ENCODE measurements around the gene NHLRC2. TPM values are rescaled to one million over a fixed set of nuclear protein-coding genes. Genes with fewer than 3 reads are reported as not detected.

The NHLRC2 gene
- total and polyA plus RNA-seq, 2 experiments from 2014 or later, result 15.5 to 28.1 TPM

DNA sequence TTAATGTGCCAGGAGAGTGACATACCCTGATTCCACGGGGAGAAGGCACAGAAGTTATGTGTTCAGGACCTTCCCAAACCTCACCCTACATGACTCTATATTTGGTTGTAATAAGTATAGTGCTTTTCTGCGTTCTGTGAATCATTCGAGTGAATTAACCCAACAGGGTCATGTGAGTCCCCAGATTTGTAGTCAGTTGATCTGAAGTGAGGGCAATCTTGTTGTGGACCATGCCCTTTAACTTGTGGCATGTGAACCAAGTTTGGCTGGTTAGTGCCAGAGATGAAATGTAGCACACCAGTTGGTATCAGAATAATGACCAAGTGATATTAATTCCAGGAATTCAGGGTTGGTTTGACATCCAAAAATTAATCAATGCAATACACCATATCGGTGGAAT is 70.2 kb downstream of the NHLRC2 start:
- Histone ChIP-seq H3K9me2 (ENCODE audit: insufficient read depth) (no peaks in the 10 kb centered on the region; the same call in 1 of the 2 replicates), H4K20me1 (replicated peaks; ENCODE audit: insufficient read depth) (no peaks in the 10 kb centered on the region), H3K79me2 (replicated peaks; ENCODE audit: insufficient read depth) (no peaks in the 10 kb centered on the region), H3K36me3 (ENCODE audit: insufficient read depth) (no peaks in the 10 kb centered on the region), H3K27me3 (ENCODE audit: insufficient read depth) (no peaks in the 10 kb centered on the region), H2AFZ (no peak overlapping the region), H3F3A (replicated peaks; ENCODE audit: low read depth) (no peaks in the 10 kb centered on the region), H3K4me1 (ENCODE audit: insufficient read depth) (no peaks in the 10 kb centered on the region), H3K4me3 (no peak overlapping the region), H3K4me2 (no peak overlapping the region), H3K27ac (ENCODE audit: low read depth) (no peak overlapping the region)
- TF ChIP-seq, protein P1, sequence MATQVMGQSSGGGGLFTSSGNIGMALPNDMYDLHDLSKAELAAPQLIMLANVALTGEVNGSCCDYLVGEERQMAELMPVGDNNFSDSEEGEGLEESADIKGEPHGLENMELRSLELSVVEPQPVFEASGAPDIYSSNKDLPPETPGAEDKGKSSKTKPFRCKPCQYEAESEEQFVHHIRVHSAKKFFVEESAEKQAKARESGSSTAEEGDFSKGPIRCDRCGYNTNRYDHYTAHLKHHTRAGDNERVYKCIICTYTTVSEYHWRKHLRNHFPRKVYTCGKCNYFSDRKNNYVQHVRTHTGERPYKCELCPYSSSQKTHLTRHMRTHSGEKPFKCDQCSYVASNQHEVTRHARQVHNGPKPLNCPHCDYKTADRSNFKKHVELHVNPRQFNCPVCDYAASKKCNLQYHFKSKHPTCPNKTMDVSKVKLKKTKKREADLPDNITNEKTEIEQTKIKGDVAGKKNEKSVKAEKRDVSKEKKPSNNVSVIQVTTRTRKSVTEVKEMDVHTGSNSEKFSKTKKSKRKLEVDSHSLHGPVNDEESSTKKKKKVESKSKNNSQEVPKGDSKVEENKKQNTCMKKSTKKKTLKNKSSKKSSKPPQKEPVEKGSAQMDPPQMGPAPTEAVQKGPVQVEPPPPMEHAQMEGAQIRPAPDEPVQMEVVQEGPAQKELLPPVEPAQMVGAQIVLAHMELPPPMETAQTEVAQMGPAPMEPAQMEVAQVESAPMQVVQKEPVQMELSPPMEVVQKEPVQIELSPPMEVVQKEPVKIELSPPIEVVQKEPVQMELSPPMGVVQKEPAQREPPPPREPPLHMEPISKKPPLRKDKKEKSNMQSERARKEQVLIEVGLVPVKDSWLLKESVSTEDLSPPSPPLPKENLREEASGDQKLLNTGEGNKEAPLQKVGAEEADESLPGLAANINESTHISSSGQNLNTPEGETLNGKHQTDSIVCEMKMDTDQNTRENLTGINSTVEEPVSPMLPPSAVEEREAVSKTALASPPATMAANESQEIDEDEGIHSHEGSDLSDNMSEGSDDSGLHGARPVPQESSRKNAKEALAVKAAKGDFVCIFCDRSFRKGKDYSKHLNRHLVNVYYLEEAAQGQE (IDR thresholded peaks at IDR 0.05; ENCODE audit: unreplicated experiment), result no peak
- TF ChIP-seq EZH2phosphoT487 (IDR thresholded peaks at IDR 0.05; ENCODE audit: unreplicated experiment) (no peak), EZH2 (IDR thresholded peaks at IDR 0.05; ENCODE audit: low read depth, unreplicated experiment) (no peak), NANOG (IDR thresholded peaks at IDR 0.05; ENCODE audit: borderline replicate concordance) (no peak), JUNB (IDR thresholded peaks at IDR 0.05; ENCODE audit: unreplicated experiment) (no peak), ZNF114 (CRISPR knock-in tag; IDR thresholded peaks at IDR 0.05) (no peak), CTCF (conservative IDR thresholded peaks at IDR 0.05; ENCODE audit: low read depth in 2 of 2) (no peak)
- TF ChIP-seq, protein P2, sequence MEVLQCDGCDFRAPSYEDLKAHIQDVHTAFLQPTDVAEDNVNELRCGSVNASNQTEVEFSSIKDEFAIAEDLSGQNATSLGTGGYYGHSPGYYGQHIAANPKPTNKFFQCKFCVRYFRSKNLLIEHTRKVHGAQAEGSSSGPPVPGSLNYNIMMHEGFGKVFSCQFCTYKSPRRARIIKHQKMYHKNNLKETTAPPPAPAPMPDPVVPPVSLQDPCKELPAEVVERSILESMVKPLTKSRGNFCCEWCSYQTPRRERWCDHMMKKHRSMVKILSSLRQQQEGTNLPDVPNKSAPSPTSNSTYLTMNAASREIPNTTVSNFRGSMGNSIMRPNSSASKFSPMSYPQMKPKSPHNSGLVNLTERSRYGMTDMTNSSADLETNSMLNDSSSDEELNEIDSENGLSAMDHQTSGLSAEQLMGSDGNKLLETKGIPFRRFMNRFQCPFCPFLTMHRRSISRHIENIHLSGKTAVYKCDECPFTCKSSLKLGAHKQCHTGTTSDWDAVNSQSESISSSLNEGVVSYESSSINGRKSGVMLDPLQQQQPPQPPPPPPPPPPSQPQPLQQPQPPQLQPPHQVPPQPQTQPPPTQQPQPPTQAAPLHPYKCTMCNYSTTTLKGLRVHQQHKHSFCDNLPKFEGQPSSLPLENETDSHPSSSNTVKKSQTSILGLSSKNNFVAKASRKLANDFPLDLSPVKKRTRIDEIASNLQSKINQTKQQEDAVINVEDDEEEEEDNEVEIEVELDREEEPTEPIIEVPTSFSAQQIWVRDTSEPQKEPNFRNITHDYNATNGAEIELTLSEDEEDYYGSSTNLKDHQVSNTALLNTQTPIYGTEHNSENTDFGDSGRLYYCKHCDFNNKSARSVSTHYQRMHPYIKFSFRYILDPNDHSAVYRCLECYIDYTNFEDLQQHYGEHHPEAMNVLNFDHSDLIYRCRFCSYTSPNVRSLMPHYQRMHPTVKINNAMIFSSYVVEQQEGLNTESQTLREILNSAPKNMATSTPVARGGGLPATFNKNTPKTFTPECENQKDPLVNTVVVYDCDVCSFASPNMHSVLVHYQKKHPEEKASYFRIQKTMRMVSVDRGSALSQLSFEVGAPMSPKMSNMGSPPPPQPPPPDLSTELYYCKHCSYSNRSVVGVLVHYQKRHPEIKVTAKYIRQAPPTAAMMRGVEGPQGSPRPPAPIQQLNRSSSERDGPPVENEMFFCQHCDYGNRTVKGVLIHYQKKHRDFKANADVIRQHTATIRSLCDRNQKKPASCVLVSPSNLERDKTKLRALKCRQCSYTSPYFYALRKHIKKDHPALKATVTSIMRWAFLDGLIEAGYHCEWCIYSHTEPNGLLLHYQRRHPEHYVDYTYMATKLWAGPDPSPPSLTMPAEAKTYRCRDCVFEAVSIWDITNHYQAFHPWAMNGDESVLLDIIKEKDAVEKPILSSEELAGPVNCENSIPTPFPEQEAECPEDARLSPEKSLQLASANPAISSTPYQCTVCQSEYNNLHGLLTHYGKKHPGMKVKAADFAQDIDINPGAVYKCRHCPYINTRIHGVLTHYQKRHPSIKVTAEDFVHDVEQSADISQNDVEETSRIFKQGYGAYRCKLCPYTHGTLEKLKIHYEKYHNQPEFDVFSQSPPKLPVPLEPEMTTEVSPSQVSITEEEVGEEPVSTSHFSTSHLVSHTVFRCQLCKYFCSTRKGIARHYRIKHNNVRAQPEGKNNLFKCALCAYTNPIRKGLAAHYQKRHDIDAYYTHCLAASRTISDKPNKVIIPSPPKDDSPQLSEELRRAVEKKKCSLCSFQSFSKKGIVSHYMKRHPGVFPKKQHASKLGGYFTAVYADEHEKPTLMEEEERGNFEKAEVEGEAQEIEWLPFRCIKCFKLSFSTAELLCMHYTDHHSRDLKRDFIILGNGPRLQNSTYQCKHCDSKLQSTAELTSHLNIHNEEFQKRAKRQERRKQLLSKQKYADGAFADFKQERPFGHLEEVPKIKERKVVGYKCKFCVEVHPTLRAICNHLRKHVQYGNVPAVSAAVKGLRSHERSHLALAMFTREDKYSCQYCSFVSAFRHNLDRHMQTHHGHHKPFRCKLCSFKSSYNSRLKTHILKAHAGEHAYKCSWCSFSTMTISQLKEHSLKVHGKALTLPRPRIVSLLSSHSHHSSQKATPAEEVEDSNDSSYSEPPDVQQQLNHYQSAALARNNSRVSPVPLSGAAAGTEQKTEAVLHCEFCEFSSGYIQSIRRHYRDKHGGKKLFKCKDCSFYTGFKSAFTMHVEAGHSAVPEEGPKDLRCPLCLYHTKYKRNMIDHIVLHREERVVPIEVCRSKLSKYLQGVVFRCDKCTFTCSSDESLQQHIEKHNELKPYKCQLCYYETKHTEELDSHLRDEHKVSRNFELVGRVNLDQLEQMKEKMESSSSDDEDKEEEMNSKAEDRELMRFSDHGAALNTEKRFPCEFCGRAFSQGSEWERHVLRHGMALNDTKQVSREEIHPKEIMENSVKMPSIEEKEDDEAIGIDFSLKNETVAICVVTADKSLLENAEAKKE (CRISPR knock-in tag; IDR thresholded peaks at IDR 0.05), result no peak
- Mint-ChIP-seq H3K4me1 (peaks cover 2% of the 10 kb centered on the region; the same call in 1 of the 3 replicates), H3K36me3 (ENCODE audit: low read depth) (no peaks in the 10 kb centered on the region), H3K4me3 (no peak overlapping the region), H3K9me3 (peaks cover 5% of the 10 kb centered on the region; the same call in 1 of the 3 replicates), H3K27ac (no peak overlapping the region), H3K27me3 (ENCODE audit: insufficient read depth, low read depth, poor library complexity) (no peaks in the 10 kb centered on the region)
- ATAC-seq (no peak), DNase-seq (ENCODE audit: low spot score) (no peak)

Measured in GM23338 (cell line).